Umbilical cord (tissue), 2 donors: ENCODE data around the gene EPOP. TPM values are rescaled to one million over a fixed set of nuclear protein-coding genes. Genes with fewer than 3 reads are reported as not detected.

Experiments used
- DNase-seq: peaks from one replicate; pipeline ENCODE4 v3.0.0-alpha.2; 2015; ENCODE audit warnings: low spot score
- total RNA-seq: library from RNA; depleted of rRNA; stranded (reverse); fragments of >200 nt; gene quantifications from one replicate; pipeline ENCODE4 v1.2.3, GENCODE V29; 2014; ENCODE audit warnings: low replicate concordance; ENCODE audit not compliant: insufficient read depth

EPOP gene
- total RNA-seq = 3.1 TPM

DNA sequence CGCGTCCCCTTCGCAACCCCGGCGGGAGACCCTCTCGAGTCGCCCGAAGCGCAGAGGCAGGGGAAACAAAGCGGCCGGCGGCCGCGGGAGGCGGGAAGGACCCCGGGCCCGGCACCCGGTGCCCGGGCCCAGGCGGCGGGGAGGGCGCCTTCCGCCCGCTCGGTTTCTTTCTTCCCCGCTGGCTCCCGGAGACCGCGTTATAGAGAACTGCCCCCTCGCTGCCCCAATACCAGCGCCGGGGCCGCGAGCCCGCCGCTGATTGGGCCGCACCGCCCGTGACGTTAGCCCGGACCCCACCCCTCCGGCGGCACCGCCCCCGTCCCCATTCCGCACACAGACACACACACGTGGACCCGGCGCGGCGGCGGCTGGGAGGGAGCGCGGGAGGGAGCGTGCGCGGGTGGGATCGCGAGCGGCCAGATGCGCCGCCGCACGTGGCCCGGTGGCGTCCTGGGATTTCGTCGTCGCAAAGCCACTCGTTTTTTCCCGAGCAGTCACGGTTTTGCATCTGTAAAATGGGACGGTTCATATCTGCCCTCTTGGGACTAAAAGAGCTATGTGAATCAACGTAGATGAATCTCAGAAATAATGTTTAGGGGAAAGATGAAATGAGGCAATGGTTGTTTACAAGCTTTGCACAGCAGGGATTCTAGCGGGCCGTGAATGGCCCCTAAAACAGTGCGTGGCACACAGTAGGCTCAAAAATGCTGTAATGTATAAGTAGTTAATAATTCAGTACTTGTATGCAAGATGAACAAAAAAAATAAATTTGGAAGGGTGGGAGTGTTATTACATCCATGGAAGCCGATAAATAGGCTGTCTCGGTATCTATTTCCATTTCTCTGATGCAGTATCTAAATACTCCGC lies at the start of gene EPOP:
EPOP (minus strand) TSS at position 209 of the 867 bp plus-strand sequence. CDS start 462 bp downstream, outside the sequence.
- peak; percentile 81 for DNase-seq

DNA sequence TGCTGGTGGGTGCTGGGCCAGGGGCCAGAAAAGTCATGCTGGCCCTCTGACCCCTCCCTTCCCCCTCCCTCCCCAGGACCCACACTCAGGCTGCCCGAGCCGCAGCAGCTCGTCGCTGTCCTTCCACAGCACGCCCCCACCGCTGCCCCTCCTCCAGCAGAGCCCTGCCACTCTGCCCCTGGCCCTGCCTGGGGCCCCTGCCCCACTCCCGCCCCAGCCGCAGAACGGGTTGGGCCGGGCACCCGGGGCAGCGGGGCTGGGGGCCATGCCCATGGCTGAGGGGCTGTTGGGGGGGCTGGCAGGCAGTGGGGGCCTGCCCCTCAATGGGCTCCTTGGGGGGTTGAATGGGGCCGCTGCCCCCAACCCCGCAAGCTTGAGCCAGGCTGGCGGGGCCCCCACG lies 47.0 kb upstream of the EPOP start:
- DNase-seq = no peak

DNA sequence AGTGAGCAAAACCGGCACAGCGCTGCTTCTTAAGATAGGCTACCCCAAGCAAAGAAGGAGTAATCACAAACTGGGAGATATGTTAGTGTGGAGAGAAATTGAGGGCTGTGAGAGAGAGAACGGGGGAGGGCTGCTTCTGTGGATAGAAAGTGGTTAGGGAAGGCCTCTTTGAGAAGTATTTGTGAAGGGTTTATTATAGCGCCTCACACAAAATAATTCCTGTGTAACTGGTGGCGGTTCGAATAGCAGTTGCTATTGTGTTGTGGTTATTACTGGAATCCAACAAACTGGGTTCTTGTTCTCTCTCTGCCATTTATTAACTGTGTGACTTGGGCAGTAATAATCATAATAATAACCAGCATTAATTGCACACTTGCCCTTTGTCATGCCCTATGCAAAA lies 46.2 kb upstream of the EPOP start:
- no peak for DNase-seq

DNA sequence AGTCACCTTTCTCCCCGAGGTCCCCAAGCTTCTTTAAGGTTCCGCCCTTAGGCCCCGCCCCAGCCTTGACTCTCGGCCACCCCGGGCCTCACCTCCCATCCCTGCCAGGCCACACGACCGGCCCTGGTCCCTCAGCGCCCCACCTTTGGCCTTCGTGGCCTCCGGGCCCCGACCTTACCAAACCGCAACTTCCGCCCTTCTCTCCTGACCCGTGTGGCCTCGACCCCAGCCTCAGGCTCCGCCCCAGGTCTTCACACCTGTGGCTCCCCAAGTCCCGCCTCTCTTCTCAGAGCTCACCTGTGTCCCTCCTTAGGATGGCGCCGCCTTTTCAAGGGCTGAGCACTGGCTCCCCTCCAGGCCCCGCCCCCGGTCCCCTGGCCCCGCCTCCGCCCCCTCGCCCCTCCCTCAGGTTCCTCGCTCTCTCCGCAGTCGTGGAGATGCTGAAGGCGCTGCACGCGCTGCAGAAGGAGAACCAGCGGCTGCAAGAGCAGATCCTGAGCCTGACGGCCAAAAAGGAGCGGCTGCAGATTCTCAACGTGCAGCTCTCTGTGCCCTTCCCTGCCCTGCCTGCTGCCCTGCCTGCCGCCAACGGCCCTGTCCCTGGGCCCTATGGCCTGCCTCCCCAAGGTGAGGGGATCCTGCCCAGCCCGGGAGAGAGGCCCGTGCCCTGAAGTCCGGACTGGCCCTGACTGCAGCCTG lies 45.3 kb upstream of the EPOP start:
- DNase-seq = no peak

DNA sequence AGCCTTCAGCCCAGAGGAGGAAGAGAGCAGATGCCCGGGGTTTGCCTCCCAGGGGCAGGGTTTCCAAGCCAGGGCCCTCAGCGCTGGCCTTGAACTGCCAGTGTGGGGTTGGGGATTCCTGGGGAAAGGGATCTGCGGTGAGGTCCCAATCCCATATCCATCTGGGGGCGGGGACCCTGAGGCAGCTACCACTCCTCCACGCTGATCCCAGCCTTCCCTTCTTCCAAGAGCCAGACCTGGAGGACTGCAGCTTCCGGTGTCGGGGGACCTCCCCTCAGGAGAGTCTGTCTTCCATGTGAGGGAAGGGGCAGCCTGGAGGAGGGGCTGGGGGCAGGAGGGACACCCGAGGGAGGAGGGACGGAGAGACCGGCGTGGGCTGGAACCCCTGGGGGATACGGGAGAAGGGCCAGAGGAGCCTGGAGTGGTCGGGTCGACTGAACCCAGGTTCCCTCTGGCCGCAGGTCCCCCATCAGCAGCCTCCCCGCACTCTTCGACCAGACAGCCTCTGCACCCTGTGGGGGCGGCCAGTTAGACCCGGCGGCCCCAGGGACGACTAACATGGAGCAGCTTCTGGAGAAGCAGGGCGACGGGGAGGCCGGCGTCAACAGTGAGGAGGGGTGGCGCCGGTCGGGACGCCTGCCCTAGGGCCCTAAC lies 44.7 kb upstream of the EPOP start:
- DNase-seq = no peak

DNA sequence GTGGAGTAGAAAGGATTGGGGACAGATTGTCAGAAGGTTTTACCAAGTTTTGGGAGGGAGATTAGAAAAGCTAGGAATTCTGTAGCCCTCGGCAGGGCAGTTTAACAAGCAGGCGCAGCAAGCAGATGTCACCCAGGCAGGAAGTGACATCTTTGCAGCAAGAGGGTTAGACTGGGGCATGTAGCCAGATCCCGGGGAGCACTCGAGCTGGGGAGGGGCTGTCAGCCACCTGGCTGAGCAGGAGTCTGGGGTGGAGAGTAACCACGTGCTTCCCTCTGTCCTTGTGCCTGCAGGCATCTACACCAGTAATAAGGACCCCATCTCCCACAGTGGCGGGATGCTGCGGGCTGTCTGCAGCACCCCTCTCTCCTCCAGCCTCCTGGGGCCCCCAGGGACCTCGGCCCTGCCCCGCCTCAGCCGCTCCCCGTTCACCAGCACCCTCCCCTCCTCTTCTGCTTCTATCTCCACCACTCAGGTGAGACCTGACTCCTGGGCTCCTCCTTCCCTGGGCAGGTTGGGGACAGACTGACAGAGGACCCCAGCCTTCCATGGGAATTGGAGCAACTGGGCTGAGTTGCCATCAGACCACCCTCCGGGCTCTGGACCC lies 42.5 kb upstream of the EPOP start:
- no peak for DNase-seq

DNA sequence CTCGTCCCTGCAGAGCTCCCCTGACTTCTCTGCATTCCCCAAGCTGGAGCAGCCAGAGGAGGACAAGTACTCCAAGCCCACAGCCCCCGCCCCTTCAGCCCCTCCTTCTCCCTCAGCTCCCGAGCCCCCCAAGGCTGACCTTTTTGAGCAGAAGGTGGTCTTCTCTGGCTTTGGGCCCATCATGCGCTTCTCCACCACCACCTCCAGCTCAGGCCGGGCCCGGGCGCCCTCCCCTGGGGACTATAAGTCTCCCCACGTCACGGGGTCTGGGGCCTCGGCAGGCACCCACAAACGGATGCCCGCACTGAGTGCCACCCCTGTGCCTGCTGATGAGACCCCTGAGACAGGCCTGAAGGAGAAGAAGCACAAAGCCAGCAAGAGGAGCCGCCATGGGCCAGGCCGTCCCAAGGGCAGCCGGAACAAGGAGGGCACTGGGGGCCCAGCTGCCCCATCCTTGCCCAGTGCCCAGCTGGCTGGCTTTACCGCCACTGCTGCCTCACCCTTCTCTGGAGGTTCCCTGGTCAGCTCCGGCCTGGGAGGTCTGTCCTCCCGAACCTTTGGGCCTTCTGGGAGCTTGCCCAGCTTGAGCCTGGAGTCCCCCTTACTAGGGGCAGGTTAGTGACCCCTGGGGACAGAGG lies 41.7 kb upstream of the EPOP start:
- DNase-seq = no peak

DNA sequence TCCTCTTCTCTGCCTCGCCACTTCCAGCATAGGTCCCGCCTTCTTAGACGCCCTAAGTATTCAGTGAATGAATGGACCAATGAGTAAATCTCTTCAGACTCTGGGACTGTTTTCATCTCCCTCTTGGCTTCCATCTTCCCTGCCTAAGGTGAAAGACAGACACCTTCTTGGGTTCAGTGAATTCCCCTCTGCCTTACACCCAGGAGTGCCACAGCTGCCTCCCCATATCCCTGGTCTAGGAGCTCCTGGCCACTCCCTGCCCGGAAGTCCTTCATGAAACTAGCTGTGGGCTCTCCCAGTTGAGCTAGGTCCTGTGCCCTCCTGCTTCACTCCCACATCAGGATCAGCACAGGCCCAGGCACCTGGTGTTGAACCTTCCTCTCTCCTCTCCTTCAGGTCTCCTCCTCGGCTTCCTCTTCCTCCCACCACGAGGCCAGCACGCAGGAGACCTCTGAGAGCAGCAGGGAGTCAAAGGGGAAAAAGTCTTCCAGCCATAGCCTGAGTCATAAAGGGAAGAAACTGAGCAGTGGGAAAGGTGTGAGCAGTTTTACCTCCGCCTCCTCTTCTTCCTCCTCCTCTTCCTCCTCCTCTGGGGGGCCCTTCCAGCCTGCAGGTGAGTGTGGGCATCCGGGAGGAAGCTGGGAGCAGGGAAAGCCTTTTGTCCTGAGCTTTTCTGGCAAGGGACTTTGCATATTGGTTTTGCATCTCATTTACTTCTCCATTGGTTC lies 40.6 kb upstream of the EPOP start:
- no peak for DNase-seq

DNA sequence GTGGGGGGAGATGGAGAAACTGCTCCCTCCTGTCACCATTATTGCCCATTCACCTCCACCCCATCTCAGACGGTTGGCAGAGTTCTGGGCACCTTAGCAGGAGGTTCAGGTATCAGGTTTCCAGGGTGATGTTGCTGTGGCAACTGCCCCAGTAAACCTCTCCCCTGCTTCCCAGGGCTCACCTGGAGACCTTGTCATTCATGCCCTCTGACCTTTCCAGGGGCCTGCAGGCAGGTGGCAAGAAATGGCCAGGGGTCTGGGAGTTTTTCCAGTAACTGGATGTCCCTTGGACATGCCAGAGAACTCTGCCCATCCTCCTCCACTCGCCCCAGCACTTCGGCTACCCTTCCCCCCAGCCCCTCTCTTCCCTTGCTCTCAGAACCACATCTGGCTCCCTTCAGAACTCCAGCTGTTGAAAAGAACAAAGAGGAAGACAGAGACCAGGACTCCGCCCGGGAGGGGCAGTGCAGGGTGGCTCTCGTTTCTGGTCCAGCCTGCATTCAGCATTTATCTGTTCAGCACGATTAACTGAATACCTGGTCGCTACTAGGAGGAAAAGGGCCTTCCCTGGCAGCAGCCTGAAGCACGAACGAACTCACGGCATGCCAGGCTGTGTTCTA lies 38.8 kb upstream of the EPOP start:
- DNase-seq = no peak

DNA sequence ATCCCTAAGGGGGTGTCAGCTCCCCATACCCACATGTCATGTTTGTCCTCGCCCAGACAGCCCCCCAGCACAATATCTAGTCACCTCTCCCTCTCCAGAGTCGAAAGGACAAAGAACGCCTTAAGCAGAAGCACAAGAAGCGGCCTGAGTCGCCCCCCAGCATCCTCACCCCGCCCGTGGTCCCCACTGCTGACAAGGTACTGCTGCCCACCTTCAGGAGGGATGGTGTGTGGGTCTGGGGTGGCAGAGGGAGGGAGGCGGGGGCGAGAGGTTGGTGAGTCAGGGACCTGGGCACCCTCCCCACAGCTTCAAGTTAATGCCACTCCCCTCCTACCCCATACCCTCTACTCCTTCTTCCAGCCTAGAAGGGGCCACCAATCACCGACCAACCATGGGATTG lies 37.8 kb upstream of the EPOP start:
- no peak for DNase-seq

DNA sequence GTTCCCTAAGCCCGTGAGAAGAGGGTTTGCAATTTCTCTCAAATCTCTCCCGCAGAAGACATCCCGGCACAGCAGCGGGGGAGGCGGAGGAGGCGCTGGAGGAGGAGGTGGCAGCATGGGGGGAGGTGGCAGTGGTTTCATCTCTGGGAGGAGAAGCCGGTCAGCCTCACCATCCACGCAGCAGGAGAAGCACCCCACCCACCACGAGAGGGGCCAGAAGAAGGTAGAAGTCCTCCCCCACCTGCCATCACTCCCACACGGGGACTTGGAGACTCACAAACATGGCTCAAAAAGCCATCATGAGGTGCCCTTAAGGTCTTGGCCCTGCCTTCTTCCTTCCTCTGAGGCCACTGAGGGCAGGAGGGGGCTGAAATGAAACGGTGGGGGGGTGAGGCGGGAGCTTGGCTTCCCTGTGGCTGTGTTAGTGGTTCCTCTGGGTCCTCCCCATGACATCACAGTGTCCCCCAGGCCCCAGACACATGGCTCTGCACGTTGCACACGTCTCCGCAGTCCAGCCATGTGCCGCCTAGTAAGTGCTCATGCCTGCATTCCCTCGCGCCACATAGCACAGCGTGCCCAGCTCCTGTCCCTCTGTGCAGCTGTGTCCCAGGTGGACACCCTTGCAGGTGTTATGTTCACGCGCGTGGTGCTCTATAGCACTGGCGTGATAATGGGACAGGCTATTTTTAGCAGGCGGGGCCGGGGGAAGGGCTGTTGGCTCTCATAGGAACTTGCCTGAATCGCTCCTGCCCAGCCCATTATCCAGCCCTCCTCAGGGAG lies 37.2 kb upstream of the EPOP start:
- no peak for DNase-seq

DNA sequence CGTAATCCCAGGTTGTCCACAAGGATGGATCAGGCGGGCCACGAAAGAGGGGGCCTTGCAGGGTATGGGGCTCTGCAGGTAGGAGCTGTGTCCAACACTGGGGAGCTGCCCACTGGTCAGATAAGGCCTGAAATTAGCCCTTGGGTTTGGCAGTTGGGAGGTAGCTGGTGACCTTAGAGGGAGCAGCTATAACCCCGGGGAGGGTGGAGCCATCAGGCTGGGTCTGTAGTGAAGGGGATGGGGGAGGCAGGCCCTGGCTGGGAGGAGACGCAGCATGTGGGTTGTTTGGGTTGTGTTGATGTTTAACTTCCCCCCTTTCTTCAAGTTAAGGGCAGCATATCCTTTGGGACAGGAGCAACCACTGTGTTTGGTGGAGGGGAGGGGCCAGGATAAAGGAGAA lies 36.2 kb upstream of the EPOP start:
- DNase-seq = no peak

DNA sequence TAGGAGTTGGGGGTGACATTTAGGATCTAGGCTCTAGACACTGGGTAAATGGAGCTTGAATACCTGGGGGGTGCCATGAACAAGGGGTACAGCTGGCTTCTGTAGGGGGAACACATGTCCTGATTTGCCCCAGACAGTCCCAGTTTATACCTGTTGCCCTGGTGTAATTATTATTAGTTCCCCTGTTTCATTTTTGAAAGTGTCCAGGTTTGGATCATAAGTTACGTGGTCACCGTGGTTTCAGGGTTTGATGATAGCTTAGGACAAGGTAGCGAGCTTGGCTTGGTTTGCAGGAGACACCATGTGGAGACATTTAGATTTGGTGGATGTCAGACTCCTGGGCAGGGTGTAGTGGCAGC lies 35.8 kb upstream of the EPOP start:
- DNase-seq = no peak

DNA sequence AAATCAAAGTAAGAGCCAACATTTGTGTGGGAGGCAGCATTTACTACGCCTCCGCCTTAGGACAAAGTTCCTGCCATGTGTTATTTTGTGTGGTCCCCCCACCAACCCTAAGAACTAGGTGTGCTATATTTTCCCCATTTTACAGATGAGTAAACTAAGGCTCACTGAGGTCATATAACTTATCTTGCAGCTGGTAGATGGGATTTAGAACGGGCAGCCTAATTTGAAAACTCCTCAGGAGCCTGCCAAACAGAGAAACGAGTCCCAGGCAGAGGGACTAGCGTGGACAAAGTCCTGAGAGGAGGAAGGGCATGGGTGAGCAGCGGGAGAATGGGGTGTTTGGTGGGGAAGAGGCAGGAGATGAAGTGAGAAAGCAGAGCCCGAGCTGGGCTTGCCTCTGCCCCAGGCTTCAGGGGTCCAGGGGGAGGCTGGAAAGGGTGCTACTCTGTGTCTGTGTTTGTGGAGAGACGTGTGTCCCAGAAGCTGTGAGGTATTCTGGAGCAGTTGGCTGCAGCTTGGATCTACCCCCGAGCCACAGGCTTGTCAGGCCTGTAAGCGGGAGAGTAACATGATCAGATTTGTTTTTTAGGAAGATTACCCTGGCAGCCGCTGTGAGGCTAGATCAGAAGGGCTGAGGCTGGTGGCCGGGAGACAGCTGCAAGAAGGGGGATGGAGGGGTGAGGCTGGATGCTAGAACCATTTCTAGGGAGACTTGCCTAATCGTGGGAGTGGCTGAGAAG lies 35.3 kb upstream of the EPOP start:
- no peak for DNase-seq

DNA sequence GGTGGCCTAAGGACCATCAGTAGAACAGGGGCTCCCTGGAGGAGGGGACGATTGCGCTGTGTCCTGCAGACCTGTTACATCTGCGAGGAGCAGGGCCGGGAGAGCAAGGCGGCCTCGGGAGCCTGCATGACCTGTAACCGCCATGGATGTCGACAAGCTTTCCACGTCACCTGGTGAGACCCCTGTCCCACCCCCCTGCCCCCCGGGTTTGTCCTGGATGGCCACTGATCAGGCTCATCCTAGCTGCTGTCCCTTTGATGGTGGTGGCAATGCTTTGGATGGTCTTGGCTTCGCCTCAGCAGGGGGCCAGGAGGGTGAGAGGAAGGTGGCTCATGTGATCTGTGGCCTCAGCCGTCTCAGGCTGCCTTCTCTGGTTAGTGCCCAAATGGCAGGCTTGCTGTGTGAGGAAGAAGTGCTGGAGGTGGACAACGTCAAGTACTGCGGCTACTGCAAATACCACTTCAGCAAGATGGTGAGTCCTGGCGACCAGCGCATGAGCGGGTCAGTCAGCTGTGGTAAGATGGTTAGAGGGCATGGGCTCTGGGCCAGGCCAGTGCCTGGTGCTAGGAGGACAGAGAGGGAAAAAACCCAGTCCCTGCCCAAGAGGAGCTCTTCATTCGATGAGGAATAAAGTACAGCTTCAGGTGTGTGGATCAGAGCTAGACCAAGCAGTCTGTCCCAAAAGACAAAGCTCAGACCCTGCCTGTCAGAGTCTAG lies 34.5 kb upstream of the EPOP start:
- DNase-seq = no peak

DNA sequence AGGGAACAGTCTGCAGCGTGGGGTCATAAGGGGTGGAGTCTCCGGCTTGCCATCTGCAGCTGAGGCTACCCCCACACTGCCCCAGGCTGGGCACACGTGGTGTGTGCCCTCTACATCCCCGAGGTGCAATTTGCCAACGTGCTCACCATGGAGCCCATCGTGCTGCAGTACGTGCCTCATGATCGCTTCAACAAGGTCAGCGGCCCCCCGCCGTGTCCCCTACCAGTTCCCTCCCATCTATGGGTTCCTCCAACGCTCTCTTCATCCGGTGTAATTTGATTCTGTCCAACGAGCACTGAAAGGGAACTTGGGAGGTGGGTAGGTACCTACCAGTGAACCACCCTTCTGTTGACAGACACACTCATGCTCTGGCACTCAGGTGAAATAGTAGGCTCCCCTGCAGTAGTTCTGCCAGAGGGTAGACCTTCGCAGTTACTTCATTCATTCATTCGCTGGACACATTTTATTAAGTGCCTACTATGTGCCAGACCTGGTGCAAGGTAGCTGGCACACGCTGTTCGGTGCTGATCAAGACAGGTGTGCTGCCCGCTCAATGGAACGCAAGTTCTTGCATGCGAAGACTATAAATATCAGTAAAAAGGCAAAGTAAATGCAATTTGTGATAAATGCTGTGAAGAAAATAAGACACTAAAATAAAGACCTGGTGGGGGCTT lies 33.1 kb upstream of the EPOP start:
- no peak for DNase-seq

DNA sequence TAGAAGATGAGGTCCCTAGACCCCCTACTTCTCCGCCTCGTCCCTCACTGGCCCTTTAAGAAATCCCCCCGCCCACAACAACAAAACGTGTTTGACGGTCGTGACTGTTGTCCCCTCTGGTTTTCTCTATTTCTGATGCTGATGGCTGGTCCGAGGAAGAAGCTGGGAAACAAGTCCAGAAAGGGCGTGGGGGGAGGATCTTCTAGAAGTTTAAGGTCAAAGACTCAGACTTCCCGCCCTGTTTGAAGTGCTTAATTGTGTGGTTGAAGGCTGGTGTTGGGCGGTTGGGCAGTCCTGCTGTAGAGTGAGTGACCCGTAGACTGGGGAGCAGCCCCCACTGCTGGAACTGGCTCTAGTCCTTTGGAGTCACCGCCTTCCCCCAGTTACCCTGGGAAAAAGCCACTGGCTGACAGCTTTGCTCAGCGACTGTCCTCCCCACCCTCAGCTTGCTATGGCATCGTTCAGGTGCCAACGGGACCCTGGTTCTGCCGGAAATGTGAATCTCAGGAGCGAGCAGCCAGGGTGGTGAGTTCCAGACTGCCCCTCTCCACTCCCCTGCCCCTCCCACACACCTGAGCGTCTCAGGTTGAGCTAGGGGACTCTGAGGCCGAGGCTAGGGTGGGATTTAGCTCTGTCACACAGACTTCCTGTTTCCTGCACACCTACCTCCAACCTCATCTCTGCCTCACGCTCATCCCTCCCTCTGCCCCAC lies 31.9 kb upstream of the EPOP start:
- DNase-seq = peak; percentile 32
